ENCODE measurements around the gene PRR23E. TPM values are rescaled to one million over a fixed set of nuclear protein-coding genes. Genes with fewer than 3 reads are reported as not detected.

PRR23E gene
- total RNA-seq, 4 donors from 2014 or later, result not detected

GRCh38 chr3:127218454-127218922, 25.6 kb downstream of the PRR23E start:
- H3K9me3 ChIP-seq, result no peaks in the 10 kb centered on the region
- intact Hi-C loops (cut with DNase I), result no loop called here
- 75 to 77% methylated on average over 13 of the region's 13 CpGs for WGBS, 2 donors
- no peak overlapping the region for H3K4me3 ChIP-seq (replicated peaks in 1 of 3)
- TF ChIP-seq POLR2A (IDR thresholded peaks at IDR 0.05) (no peak), CTCF (IDR thresholded peaks at IDR 0.05) (no peak)
- no peak for DNase-seq
- no peaks in the 10 kb centered on the region for H3K4me1 ChIP-seq
- H3K27ac ChIP-seq, result no peak overlapping the region
- H3K36me3 ChIP-seq, result no peaks in the 10 kb centered on the region
- no peaks in the 10 kb centered on the region for H3K27me3 ChIP-seq

DNA sequence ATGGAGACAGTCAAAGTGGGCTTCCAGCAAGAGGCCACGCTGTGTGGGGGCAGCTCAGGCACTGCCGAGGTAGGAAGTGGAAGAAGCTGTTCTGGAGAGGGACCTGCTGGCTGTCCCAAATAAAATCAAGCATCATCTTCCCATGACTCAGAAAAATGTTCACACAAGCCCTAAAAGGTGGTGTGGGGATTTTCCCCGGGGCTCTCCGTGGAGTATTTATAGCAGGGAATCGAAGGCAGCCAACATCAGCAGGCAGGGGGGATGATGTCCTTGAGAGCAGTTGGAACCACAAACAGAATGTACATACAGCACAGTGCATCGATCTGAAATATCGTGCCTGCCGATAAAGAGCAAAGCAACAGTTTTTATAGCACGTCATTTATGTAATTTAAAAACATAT, 27.6 kb downstream of the PRR23E start:
- Histone ChIP-seq H3K36me3 (no peaks in the 10 kb centered on the region), H3K4me3 (replicated peaks in 1 of 3) (no peak overlapping the region), H3K4me1 (no peaks in the 10 kb centered on the region), H3K9me3 (no peaks in the 10 kb centered on the region), H3K27ac (no peak overlapping the region), H3K27me3 (no peaks in the 10 kb centered on the region)
- no peak for DNase-seq
- TF ChIP-seq POLR2A (IDR thresholded peaks at IDR 0.05), result no peak
- TF ChIP-seq CTCF (IDR thresholded peaks at IDR 0.05), result no peak
- 45% methylated on average over 9 of the region's 9 CpGs for WGBS, 2 donors
- intact Hi-C loops (cut with DNase I), result no loop called here

DNA sequence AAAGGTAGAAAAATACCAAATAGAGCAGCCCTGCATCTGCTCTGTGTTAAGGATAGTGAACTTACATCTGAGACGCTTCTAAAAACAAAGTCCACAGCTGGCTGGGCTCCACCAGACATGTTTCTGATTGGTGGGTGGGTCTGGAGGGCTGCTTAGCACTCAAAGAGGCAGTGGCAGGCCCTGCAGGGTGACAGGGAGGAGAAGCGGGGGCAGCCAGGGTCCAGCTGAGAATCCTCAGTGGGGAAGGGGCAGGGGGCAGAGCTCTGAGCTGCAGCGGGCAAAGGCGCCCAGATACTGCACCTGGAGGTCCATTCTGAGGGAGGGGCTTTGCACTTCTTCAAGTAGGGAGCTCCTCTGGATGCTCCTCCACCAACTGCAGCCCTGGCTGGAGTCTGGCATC, 28.1 kb downstream of the PRR23E start:
- no peak overlapping the region for H3K4me3 ChIP-seq (replicated peaks in 1 of 3)
- intact Hi-C loops (cut with DNase I), result no loop called here
- 31 to 47% methylated on average over 2 to 4 of the region's 4 CpGs for WGBS, 2 donors
- no peaks in the 10 kb centered on the region for H3K36me3 ChIP-seq
- no peaks in the 10 kb centered on the region for H3K4me1 ChIP-seq
- H3K9me3 ChIP-seq, result no peaks in the 10 kb centered on the region
- no peak overlapping the region for H3K27ac ChIP-seq
- H3K27me3 ChIP-seq, result no peaks in the 10 kb centered on the region
- DNase-seq, result no peak
- TF ChIP-seq POLR2A (IDR thresholded peaks at IDR 0.05) (no peak), CTCF (IDR thresholded peaks at IDR 0.05) (no peak)

GRCh38 chr3:127221446-127222035, 28.6 kb downstream of the PRR23E start:
- no peak for TF ChIP-seq CTCF (IDR thresholded peaks at IDR 0.05)
- TF ChIP-seq POLR2A (IDR thresholded peaks at IDR 0.05), result no peak
- intact Hi-C loops (cut with DNase I), result no loop called here
- Histone ChIP-seq H3K36me3 (no peaks in the 10 kb centered on the region), H3K27ac (no peak overlapping the region), H3K27me3 (no peaks in the 10 kb centered on the region), H3K4me1 (no peaks in the 10 kb centered on the region), H3K4me3 (replicated peaks in 1 of 3) (no peak overlapping the region), H3K9me3 (no peaks in the 10 kb centered on the region)
- WGBS, 2 donors, result 61 to 66% methylated on average over 4 to 6 of the region's 10 CpGs
- no peak for DNase-seq

DNA sequence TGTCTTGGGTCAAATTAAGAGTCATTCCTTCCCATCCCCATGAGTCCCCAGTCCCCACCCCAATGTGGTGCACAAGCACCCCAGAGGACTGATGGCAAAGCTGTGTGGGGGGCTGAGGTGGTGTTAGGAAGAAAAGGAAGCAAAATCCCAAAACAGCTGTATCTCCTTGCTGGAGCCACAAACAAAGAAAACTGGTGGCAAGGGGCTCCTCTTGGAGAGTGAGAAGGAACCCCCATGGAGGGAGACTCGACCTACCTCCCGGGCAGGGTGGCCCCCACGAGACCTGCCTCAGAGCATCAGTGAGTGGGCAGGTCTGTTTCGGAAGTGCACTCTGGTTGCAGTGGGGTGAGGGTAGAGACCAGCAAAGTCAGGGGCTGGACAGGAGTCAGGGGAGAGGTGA, 29.2 kb downstream of the PRR23E start:
- intact Hi-C loops (cut with DNase I), result no loop called here
- Histone ChIP-seq H3K4me1 (no peaks in the 10 kb centered on the region), H3K27ac (no peak overlapping the region), H3K27me3 (no peaks in the 10 kb centered on the region), H3K36me3 (no peaks in the 10 kb centered on the region), H3K9me3 (no peaks in the 10 kb centered on the region), H3K4me3 (replicated peaks in 1 of 3) (no peak overlapping the region)
- no peak for DNase-seq
- TF ChIP-seq POLR2A (IDR thresholded peaks at IDR 0.05), result no peak
- TF ChIP-seq CTCF (IDR thresholded peaks at IDR 0.05), result no peak
- 86 to 87% methylated on average over 4 of the region's 4 CpGs for WGBS, 2 donors
